Measurements from ENCODE around the gene ELN. TPM values are rescaled to one million over a fixed set of nuclear protein-coding genes. Genes with fewer than 3 reads are reported as not detected.

The ELN gene
- total and polyA plus RNA-seq, 2 donors (not counting 3 experiments of a cell fraction or from before 2014, with no cell fraction given): 1.7 to 2.6 TPM

GRCh38 chr7:74033372-74034311 lies 5.7 kb downstream of the ELN start:
- Histone ChIP-seq H3K9ac (replicated peaks; ENCODE audit: extremely low read depth, insufficient read depth, low read length) (no peak overlapping the region), H3K36me3 (ENCODE audit: control insufficient read depth in 2 of 2, extremely low read depth in 1 of 2, insufficient read depth in 2 of 2, low read length in 2 of 2) (no peaks in the 10 kb centered on the region), H3K27me3 (ENCODE audit: control insufficient read depth in 2 of 2, insufficient read depth in 2 of 2, low read length in 2 of 2) (peaks cover 6 to 10% of the 10 kb centered on the region in 2 experiments), H3K4me2 (ENCODE audit: insufficient read depth, low read length) (no peak overlapping the region), H4K20me1 (replicated peaks; ENCODE audit: control insufficient read depth, extremely low read depth, insufficient read depth, low read length) (no peaks in the 10 kb centered on the region), H3K9me3 (replicated peaks; ENCODE audit: control insufficient read depth, insufficient read depth, low read length) (no peaks in the 10 kb centered on the region), H3K9me1 (replicated peaks; ENCODE audit: control insufficient read depth, extremely low read depth, insufficient read depth, low read length) (no peaks in the 10 kb centered on the region), H3K4me3 (replicated peaks in 1 of 3; ENCODE audit: insufficient read depth in 1 of 3, low read depth in 1 of 3, low read length in 3 of 3) (no peak overlapping the region), H3K27ac (ENCODE audit: insufficient read depth, low read depth, low read length) (no peak overlapping the region), H3K79me2 (ENCODE audit: control insufficient read depth, insufficient read depth, low read length) (no peaks in the 10 kb centered on the region), H2AFZ (ENCODE audit: low read depth, low read length) (peak overlapping the region; percentile 23), H3K4me1 (ENCODE audit: control insufficient read depth, extremely low read depth, insufficient read depth, low read length) (peaks cover 3% of the 10 kb centered on the region)
- intact Hi-C loops (cut with micrococcal nuclease): no loop called here
- FAIRE-seq: peak; percentile 48
- CTCF ChIA-PET: interaction anchor here (0.8 to 1.9 kb wide), 4 partner anchors 9 to 166 kb away, joined by 3 to 4 read pairs (median 3); no protein-coding TSS in a partner anchor
- dilution Hi-C loops (cut with MboI; ENCODE audit: extremely low pct_ligation_motif_present, low sequenced_read_pairs): no loop called here
- TF ChIP-seq POLR2A (IDR thresholded peaks at IDR 0.05; ENCODE audit: low read depth, low read length) (no peak), CTCF (IDR thresholded peaks at IDR 0.05; ENCODE audit: extremely low read depth in 1 of 2, insufficient read depth in 1 of 2, low read depth in 1 of 2, low read length in 2 of 2) (no peak)
- TF ChIP-seq, protein P1, sequence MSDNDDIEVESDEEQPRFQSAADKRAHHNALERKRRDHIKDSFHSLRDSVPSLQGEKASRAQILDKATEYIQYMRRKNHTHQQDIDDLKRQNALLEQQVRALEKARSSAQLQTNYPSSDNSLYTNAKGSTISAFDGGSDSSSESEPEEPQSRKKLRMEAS (IDR thresholded peaks at IDR 0.05; ENCODE audit: insufficient read depth, insufficient read length): no peak
- no peak for DNase-seq (ENCODE audit: low read depth, low spot score)
- POLR2A ChIA-PET: interaction anchor here (0.5 kb wide), 1 partner anchor 627 kb away, joined by 3 read pairs; no protein-coding TSS in a partner anchor
- no TSS peak for BruUV-seq (replicated peaks)

DNA sequence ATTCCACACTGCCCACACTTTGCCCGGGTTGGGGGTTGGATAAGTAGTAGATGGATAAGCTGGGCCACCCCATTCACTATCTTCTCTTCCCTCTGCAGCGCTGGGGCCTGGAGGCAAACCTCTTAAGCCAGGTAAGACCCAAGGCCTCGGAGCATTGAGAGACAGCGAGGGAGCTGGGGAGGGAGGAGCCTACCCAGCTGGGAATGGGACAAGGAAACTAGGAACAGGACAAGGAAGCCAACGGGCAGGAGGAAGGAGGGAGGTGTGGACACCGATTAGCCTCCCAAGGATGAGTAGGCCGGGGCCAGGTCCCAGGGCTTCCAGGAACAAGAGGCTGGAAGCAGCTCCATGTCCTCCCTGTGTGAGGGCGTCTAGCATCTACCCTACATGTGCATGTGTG lies 9.6 kb downstream of the ELN start:
- Histone ChIP-seq H3K9me3 (replicated peaks; ENCODE audit: control insufficient read depth, insufficient read depth, low read length) (no peaks in the 10 kb centered on the region), H3K9ac (replicated peaks; ENCODE audit: extremely low read depth, insufficient read depth, low read length) (no peak overlapping the region), H2AFZ (ENCODE audit: low read depth, low read length) (no peak overlapping the region), H3K9me1 (replicated peaks; ENCODE audit: control insufficient read depth, extremely low read depth, insufficient read depth, low read length) (no peaks in the 10 kb centered on the region), H3K36me3 (ENCODE audit: control insufficient read depth in 2 of 2, extremely low read depth in 1 of 2, insufficient read depth in 2 of 2, low read length in 2 of 2) (no peaks in the 10 kb centered on the region), H3K79me2 (ENCODE audit: control insufficient read depth, insufficient read depth, low read length) (no peaks in the 10 kb centered on the region), H3K4me2 (ENCODE audit: insufficient read depth, low read length) (no peak overlapping the region), H3K27me3 (ENCODE audit: control insufficient read depth in 2 of 2, insufficient read depth in 2 of 2, low read length in 2 of 2) (peaks cover 0 to 2% of the 10 kb centered on the region in 2 experiments), H3K4me1 (ENCODE audit: control insufficient read depth, extremely low read depth, insufficient read depth, low read length) (no peaks in the 10 kb centered on the region), H3K27ac (ENCODE audit: insufficient read depth, low read depth, low read length) (no peak overlapping the region), H3K4me3 (replicated peaks in 1 of 3; ENCODE audit: insufficient read depth in 1 of 3, low read depth in 1 of 3, low read length in 3 of 3) (no peak overlapping the region), H4K20me1 (replicated peaks; ENCODE audit: control insufficient read depth, extremely low read depth, insufficient read depth, low read length) (no peaks in the 10 kb centered on the region)
- intact Hi-C loops (cut with micrococcal nuclease): no loop called here
- BruUV-seq (replicated peaks): no TSS peak
- DNase-seq (ENCODE audit: low read depth, low spot score) (no peak), FAIRE-seq (no peak)
- TF ChIP-seq EZH2 (IDR thresholded peaks at IDR 0.05; ENCODE audit: borderline replicate concordance, low read depth, low read length, severe bottlenecking) (no peak), POLR2AphosphoS5 (IDR thresholded peaks at IDR 0.05; ENCODE audit: insufficient read depth, low read depth, low read length) (no peak), POLR2A (IDR thresholded peaks at IDR 0.05; ENCODE audit: low read depth, low read length) (no peak), MYC (IDR thresholded peaks at IDR 0.05; ENCODE audit: low read depth, low read length) (no peak), FOS (IDR thresholded peaks at IDR 0.05; ENCODE audit: borderline replicate concordance, insufficient read depth, low read length) (no peak), CTCF (IDR thresholded peaks at IDR 0.05; ENCODE audit: extremely low read depth in 1 of 2, insufficient read depth in 1 of 2, low read depth in 1 of 2, low read length in 2 of 2) (no peak), JUN (IDR thresholded peaks at IDR 0.05; ENCODE audit: borderline replicate concordance, insufficient read depth, insufficient read length, low read depth) (no peak), GATA2 (IDR thresholded peaks at IDR 0.05; ENCODE audit: insufficient read depth, insufficient read length, low read depth, low read length) (no peak)
- TF ChIP-seq, protein P1 (IDR thresholded peaks at IDR 0.05; ENCODE audit: insufficient read depth, insufficient read length): no peak
- dilution Hi-C loops (cut with MboI; ENCODE audit: extremely low pct_ligation_motif_present, low sequenced_read_pairs): no loop called here
- ChIA-PET CTCF (interaction anchor here (1.0 to 6.2 kb wide), 2 partner anchors 8 to 11 kb away, joined by 5 to 74 read pairs; no protein-coding TSS in a partner anchor), POLR2A (no interaction called here)

Data from endothelial cell of umbilical vein (primary cell).